ENCODE data around the gene MBNL1. TPM values are rescaled to one million over a fixed set of nuclear protein-coding genes. Genes with fewer than 3 reads are reported as not detected.
A peak's percentile ranks its signal among the peaks of the same experiment; 100 is the strongest.

MBNL1 gene
- total and polyA plus RNA-seq, 2 of the 13 experiments (the other 11 are each of a cell fraction or from before 2014, with no cell fraction given) = 27.1 to 55.4 TPM

GRCh38 chr3:152268555-152269055 is at the start of gene MBNL1 (continued):
- TF ChIP-seq MLXIP (CRISPR knock-in tag; IDR thresholded peaks at IDR 0.05; ENCODE audit: borderline replicate concordance) (no peak), HMG20B (CRISPR knock-in tag; conservative IDR thresholded peaks at IDR 0.05) (0 out of 2 replicates have a peak, but pooled peaks have one; percentile 22), ADNP (CRISPR knock-in tag; IDR thresholded peaks at IDR 0.05) (no peak), MAX (IDR thresholded peaks at IDR 0.05) (peak; percentile 94), SCMH1 (CRISPR knock-in tag; IDR thresholded peaks at IDR 0.05; ENCODE audit: borderline replicate concordance) (no peak), ZBTB7B (CRISPR knock-in tag; IDR thresholded peaks at IDR 0.05) (peak; percentile 66; the same call in 1 of the 2 replicates), ZNF280D (CRISPR knock-in tag; IDR thresholded peaks at IDR 0.05) (peak; percentile 71; the same call in 1 of the 2 replicates), ZNF891 (CRISPR knock-in tag; IDR thresholded peaks at IDR 0.05) (no peak), ZNF446 (CRISPR knock-in tag; IDR thresholded peaks at IDR 0.05) (no peak; the same call in 1 of the 2 replicates), KMT2B (CRISPR knock-in tag; IDR thresholded peaks at IDR 0.05) (peak; percentile 66; the same call in 1 of the 2 replicates), ZNF180 (CRISPR knock-in tag; IDR thresholded peaks at IDR 0.05; ENCODE audit: borderline replicate concordance, low read depth) (no peak), ATF1 (CRISPR knock-in tag; IDR thresholded peaks at IDR 0.05) (no peak), PHB2 (IDR thresholded peaks at IDR 0.05; ENCODE audit: partially characterized antibody) (no peak), ZNF672 (CRISPR knock-in tag; IDR thresholded peaks at IDR 0.05) (no peak), ZBTB10 (CRISPR knock-in tag; IDR thresholded peaks at IDR 0.05; ENCODE audit: borderline replicate concordance) (peak; percentile 60; the same call in 1 of the 2 replicates), BATF2 (CRISPR knock-in tag; IDR thresholded peaks at IDR 0.05) (peak; percentile 80; the same call in 1 of the 2 replicates), ZIK1 (CRISPR knock-in tag; IDR thresholded peaks at IDR 0.05; ENCODE audit: borderline replicate concordance, low read depth) (peak; percentile 41; the same call in 1 of the 2 replicates), GATAD2A (CRISPR knock-in tag; IDR thresholded peaks at IDR 0.05) (peak; percentile 38), LBX2 (CRISPR knock-in tag; IDR thresholded peaks at IDR 0.05; ENCODE audit: borderline replicate concordance) (0 out of 2 replicates have a peak, but pooled peaks have one; percentile 57), NR2F2 (IDR thresholded peaks at IDR 0.05; ENCODE audit: borderline replicate concordance, low read depth) (no peak)
